B cell (primary cell): ENCODE data around the gene ACSL1. TPM values are rescaled to one million over a fixed set of nuclear protein-coding genes. Genes with fewer than 3 reads are reported as not detected.

Experiments
- ATAC-seq: fragments of 200-7000 bp; cut with Tn5 transposase; one replicate; pipeline ENCODE4 v1.10.0; 2021; ENCODE audit warnings: low read depth, mild to moderate bottlenecking, moderate number of reproducible peaks, moderate library complexity
- CTCF ChIA-PET: fragments of 350-600 bp; sonication (Branson Sonifier 250); formaldehyde crosslinking; loops from one replicate; lab custom pipeline; 2021; ENCODE audit warnings: antibody characterized with exemption, inconsistent platforms; lab: Charles Lee
- POLR2A ChIA-PET: fragments of 350-600 bp; sonication (Branson Sonifier 250); formaldehyde crosslinking; loops from one replicate; lab custom pipeline; 2021; ENCODE audit warnings: antibody characterized with exemption; lab: Charles Lee
- DNase-seq: peaks from one replicate; pipeline ENCODE4 v3.0.0; 2013
- H2AFZ ChIP-seq: 2 replicates; pipeline ENCODE4 v1.6.1; 2012; ENCODE audit warnings: mild to moderate bottlenecking, low read depth, low read length; ENCODE audit not compliant: insufficient read depth, poor library complexity, severe bottlenecking
- H3K27ac ChIP-seq, 2 donors: 1 replicate in 1 of 2; 2 replicates in 1 of 2; pipeline ENCODE4 v1.5.1; 2012 to 2013; ENCODE audit warnings: low read length in 2 of 2, mild to moderate bottlenecking in 2 of 2, moderate library complexity in 1 of 2
- H3K27me3 ChIP-seq, 4 experiments: fragments of 200-600 bp in 1 of 4; sonication (generic) in 1 of 4; replicated peaks in 1 of 4; 1 replicate in 2 of 4; 2 replicates in 2 of 4; pipeline versions ENCODE4 v1.6.1 to v1.7.0; 2013 to 2016; ENCODE audit warnings: low read length in 3 of 4, mild to moderate bottlenecking in 2 of 4, mixed read lengths in 1 of 4, moderate library complexity in 1 of 4; ENCODE audit not compliant: insufficient read depth in 4 of 4, control insufficient read depth in 3 of 4; ENCODE audit errors: control extremely low read depth in 1 of 4
- H3K36me3 ChIP-seq, 2 experiments: replicated peaks in 1 of 2; 1 replicate in 1 of 2; 2 replicates in 1 of 2; pipeline versions ENCODE4 v1.6.1 to v1.7.1; 2013; ENCODE audit warnings: low read length in 1 of 2; ENCODE audit not compliant: insufficient read depth in 2 of 2, control insufficient read depth in 1 of 2; ENCODE audit errors: control extremely low read depth in 1 of 2, extremely low read depth in 1 of 2
- H3K4me1 ChIP-seq, 2 donors: fragments of 200-600 bp in 1 of 2; sonication (generic) in 1 of 2; 1 replicate in 1 of 2; 2 replicates in 1 of 2; pipeline versions ENCODE4 v1.5.1 to v1.6.1; 2013 to 2017; ENCODE audit warnings: low read length in 2 of 2; ENCODE audit not compliant: control insufficient read depth in 2 of 2, insufficient read depth in 2 of 2
- H3K4me2 ChIP-seq: replicated peaks from 2 replicates; pipeline ENCODE3; 2012; ENCODE audit warnings: mild to moderate bottlenecking, low read depth, low read length; ENCODE audit not compliant: poor library complexity, severe bottlenecking
- H3K4me3 ChIP-seq, 5 experiments: fragments of 200-600 bp in 1 of 5; sonication (generic) in 1 of 5; 1 replicate in 3 of 5; 2 replicates in 2 of 5; pipeline versions ENCODE4 v1.5.1 to v1.7.0; 2011 to 2016; ENCODE audit warnings: low read length in 4 of 5, mild to moderate bottlenecking in 4 of 5, low read depth in 2 of 5, control low read depth in 1 of 5, moderate library complexity in 1 of 5; ENCODE audit not compliant: insufficient read depth in 1 of 5; ENCODE audit errors: control extremely low read depth in 1 of 5, extremely low read depth in 1 of 5
- H3K79me2 ChIP-seq: fragments of 200-600 bp; sonication (generic); one replicate; pipeline ENCODE4 v1.6.0; 2016; ENCODE audit warnings: low read length; ENCODE audit not compliant: control insufficient read depth, insufficient read depth
- H3K9ac ChIP-seq: fragments of 200-600 bp; sonication (generic); 2 replicates; pipeline ENCODE4 v1.6.1; 2017; ENCODE audit warnings: mild to moderate bottlenecking, low read length, moderate library complexity
- H3K9me3 ChIP-seq, 3 donors: one replicate each; pipeline versions ENCODE4 v1.6.1 to v1.7.1; 2013; ENCODE audit warnings: low read length in 2 of 3; ENCODE audit not compliant: control insufficient read depth in 2 of 3, insufficient read depth in 1 of 3; ENCODE audit errors: control extremely low read depth in 1 of 3
- H4K20me1 ChIP-seq: 2 replicates; pipeline ENCODE4 v1.6.0; 2012; ENCODE audit warnings: mild to moderate bottlenecking, low read length; ENCODE audit not compliant: insufficient read depth, control insufficient read depth, poor library complexity, severe bottlenecking
- H3K27ac Mint-ChIP-seq: one replicate; pipeline ENCODE4 v1.8.0; 2021; ENCODE audit warnings: mixed read lengths
- H3K27me3 Mint-ChIP-seq: one replicate; pipeline ENCODE4 v1.8.0; 2021; ENCODE audit warnings: mixed read lengths
- H3K4me1 Mint-ChIP-seq: one replicate; pipeline ENCODE4 v1.8.0; 2021; ENCODE audit warnings: mixed read lengths
- H3K4me3 Mint-ChIP-seq: one replicate; pipeline ENCODE4 v1.8.0; 2021; ENCODE audit warnings: mixed read lengths
- H3K9me3 Mint-ChIP-seq: one replicate; pipeline ENCODE4 v1.8.0; 2022; ENCODE audit warnings: mixed read lengths; ENCODE audit not compliant: insufficient read depth
- EZH2 ChIP-seq: IDR thresholded peaks from 2 replicates; pipeline ENCODE4 v1.6.1; 2012; ENCODE audit warnings: borderline replicate concordance, low read depth, mild to moderate bottlenecking, moderate library complexity, low read length; ENCODE audit not compliant: insufficient read depth, poor library complexity, severe bottlenecking
- WGBS: methylation state at CpG from one replicate; pipeline ENCODE4 v1.1.5; 2013; ENCODE audit warnings: missing lambda C conversion rate; ENCODE audit not compliant: insufficient coverage; 5-methylcytosine and 5-hydroxymethylcytosine counted together
- intact Hi-C: fragments of 100-400 bp; cut with micrococcal nuclease; formaldehyde crosslinking; loops from one replicate; pipeline ENCODE4 v1.10.0; 2022
- polyA plus RNA-seq: library from polyadenylated mRNA; depleted of rRNA; stranded (reverse); fragments of >200 nt; gene quantifications from 2 replicates; pipeline ENCODE4 v1.2.3, GENCODE V29; 2012
- total RNA-seq, 2 donors: library from RNA; stranded (reverse); fragments of 120-200 nt in 1 of 2; gene quantifications; 1 replicate in 1 of 2; 2 replicates in 1 of 2; pipeline versions ENCODE4 v1.2.3 to v1.2.4, GENCODE V29; 2013 to 2022
- TF ChIP-seq, protein P1 (sequence below): fragments of 200-600 bp; IDR thresholded peaks from one replicate; pipeline ENCODE4 v1.8.0; 2022; ENCODE audit warnings: antibody characterized with exemption, mild to moderate bottlenecking

ACSL1 gene
- total and polyA plus RNA-seq, 2 donors (not counting 1 experiment from before 2014, with no cell fraction given), result 6.6 to 31.8 TPM

DNA sequence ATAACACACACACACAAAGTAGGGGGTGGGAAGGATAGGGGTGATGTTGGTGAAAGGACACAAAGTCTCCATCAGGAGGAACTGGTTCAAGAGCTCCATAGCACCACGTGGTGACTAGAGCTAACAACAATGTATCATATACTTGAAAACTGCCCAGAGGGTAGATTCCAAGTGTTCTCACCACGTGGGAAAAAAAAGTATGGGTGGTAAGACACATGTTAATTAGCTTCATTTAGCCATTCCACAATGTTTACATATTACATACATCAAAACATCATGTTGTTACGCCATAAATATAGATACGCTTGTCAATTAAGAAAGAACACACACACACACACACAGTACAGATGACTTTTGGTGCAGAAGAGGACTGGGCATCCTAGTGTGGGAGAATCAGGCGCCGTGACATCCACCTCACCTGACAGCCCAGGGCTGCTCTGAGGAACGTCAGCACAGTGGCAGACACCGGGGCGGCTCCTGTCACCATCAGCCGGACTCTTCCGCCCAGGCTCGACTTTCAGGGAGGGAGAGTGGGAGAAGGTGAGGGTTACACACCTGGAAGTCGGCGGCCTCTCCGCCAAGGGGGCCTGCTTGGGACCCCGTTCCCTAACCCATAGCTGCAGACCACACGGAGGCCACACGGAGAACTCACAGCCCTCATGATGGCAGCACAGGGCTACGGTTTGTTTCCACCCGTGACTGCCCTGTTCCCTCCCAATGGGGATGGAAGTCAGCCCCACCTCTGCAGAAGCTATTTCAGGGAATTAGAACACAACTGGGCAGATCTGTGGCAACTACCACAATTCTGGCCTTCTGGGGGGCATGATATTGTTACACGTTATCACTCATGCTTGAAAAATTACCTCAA lies 60.1 kb downstream of the ACSL1 start:
- Histone ChIP-seq H3K4me3 (no peak overlapping the region), H3K9ac (no peak overlapping the region), H2AFZ (no peak overlapping the region), H3K4me2 (no peak overlapping the region), H3K36me3 (peaks cover 0 to 65% of the 10 kb centered on the region in 2 experiments), H3K27me3 (no peaks in the 10 kb centered on the region), H3K9me3 (no peaks in the 10 kb centered on the region), H4K20me1 (no peaks in the 10 kb centered on the region), H3K4me1 (peaks cover 0 to 9% of the 10 kb centered on the region in 2 donors), H3K79me2 (no peaks in the 10 kb centered on the region), H3K27ac (no peak overlapping the region)
- no peak for ATAC-seq
- Mint-ChIP-seq H3K4me3 (no peak overlapping the region), H3K9me3 (no peaks in the 10 kb centered on the region), H3K4me1 (peaks cover 6% of the 10 kb centered on the region), H3K27ac (no peak overlapping the region), H3K27me3 (no peaks in the 10 kb centered on the region)
- intact Hi-C loops, result no loop called here
- 99% methylated on average over 14 of the region's 21 CpGs for WGBS
- ChIA-PET POLR2A (no interaction called here), CTCF (interaction anchor here (1.0 kb wide), 2 partner anchors 20 to 22 kb away, joined by 3 to 4 read pairs; no protein-coding TSS in a partner anchor)
- TF ChIP-seq EZH2, result no peak
- TF ChIP-seq, protein P1, sequence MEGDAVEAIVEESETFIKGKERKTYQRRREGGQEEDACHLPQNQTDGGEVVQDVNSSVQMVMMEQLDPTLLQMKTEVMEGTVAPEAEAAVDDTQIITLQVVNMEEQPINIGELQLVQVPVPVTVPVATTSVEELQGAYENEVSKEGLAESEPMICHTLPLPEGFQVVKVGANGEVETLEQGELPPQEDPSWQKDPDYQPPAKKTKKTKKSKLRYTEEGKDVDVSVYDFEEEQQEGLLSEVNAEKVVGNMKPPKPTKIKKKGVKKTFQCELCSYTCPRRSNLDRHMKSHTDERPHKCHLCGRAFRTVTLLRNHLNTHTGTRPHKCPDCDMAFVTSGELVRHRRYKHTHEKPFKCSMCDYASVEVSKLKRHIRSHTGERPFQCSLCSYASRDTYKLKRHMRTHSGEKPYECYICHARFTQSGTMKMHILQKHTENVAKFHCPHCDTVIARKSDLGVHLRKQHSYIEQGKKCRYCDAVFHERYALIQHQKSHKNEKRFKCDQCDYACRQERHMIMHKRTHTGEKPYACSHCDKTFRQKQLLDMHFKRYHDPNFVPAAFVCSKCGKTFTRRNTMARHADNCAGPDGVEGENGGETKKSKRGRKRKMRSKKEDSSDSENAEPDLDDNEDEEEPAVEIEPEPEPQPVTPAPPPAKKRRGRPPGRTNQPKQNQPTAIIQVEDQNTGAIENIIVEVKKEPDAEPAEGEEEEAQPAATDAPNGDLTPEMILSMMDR, result no peak
- no peak for DNase-seq

DNA sequence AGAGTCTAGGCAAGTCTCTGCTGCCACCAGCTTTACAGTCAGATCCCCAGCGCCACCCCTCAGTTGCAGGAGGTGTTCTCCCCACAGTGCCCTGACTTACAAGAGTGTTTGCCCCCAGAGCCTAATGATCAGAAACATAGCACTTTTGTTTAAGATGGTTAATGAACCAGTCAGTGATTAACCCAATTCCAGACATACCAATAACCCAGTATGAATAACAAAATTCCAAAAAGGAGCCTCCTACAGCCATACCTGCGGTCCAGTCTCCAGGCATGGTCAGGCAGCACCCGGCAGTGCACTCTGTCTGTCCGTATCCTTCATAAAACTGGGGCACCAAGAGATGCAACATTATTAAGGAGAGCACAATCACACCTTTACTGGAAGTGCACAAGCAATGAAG lies 61.2 kb downstream of the ACSL1 start:
- Histone ChIP-seq H4K20me1 (no peaks in the 10 kb centered on the region), H3K9ac (no peak overlapping the region), H3K4me2 (no peak overlapping the region), H2AFZ (no peak overlapping the region), H3K79me2 (no peaks in the 10 kb centered on the region), H3K36me3 (peaks cover 0 to 66% of the 10 kb centered on the region in 2 experiments), H3K4me1 (peaks cover 0 to 9% of the 10 kb centered on the region in 2 donors), H3K27me3 (no peaks in the 10 kb centered on the region), H3K27ac (no peak overlapping the region), H3K4me3 (no peak overlapping the region), H3K9me3 (no peaks in the 10 kb centered on the region)
- H3K4me3 Mint-ChIP-seq, result no peak overlapping the region
- ChIA-PET POLR2A (no interaction called here), CTCF (no interaction called here)
- no peak overlapping the region for H3K27ac Mint-ChIP-seq
- no peak for ATAC-seq
- H3K4me1 Mint-ChIP-seq, result peaks cover 6% of the 10 kb centered on the region
- 93% methylated on average over 4 of the region's 4 CpGs for WGBS
- no peak for TF ChIP-seq EZH2
- TF ChIP-seq, protein P1, result no peak
- DNase-seq, result no peak
- intact Hi-C loops, result no loop called here
- H3K9me3 Mint-ChIP-seq, result no peaks in the 10 kb centered on the region
- H3K27me3 Mint-ChIP-seq, result no peaks in the 10 kb centered on the region
